Activated CD4-positive, CD25-positive, alpha-beta regulatory T cell treated with anti-CD3 and anti-CD28 coated beads, Interleukin-2, amount 50 U/mL, for 72 hours (primary cell): ENCODE results near the gene TMTC2.
"Not testable (repeated sequence)": the region's sequence is repeated elsewhere in the genome, so short reads cannot be mapped to it uniquely, and the experiment has no call there.

Experiments used
- DNase-seq: peaks from one replicate; pipeline ENCODE4 v3.0.0; 2021

Gene TMTC2

GRCh38 chr12:83089575-83089974 is 402.9 kb downstream of the TMTC2 start:
- no peak for DNase-seq

- no peak for DNase-seq
Observed at GRCh38 chr12:83092129-83092528, 405.4 kb downstream of the TMTC2 start.

GRCh38 chr12:83092606-83093005 is 405.9 kb downstream of the TMTC2 start:
- no peak for DNase-seq

- no peak for DNase-seq
Observed at GRCh38 chr12:83093426-83093825, 406.7 kb downstream of the TMTC2 start.

- no peak for DNase-seq
Observed at GRCh38 chr12:83097643-83098342, 411.1 kb downstream of the TMTC2 start.

GRCh38 chr12:83099436-83099835 is 412.7 kb downstream of the TMTC2 start:
- no peak for DNase-seq

GRCh38 chr12:83102499-83102898 is 415.8 kb downstream of the TMTC2 start:
- no peak for DNase-seq

- DNase-seq, result no peak
Observed at GRCh38 chr12:83106873-83107272, 420.2 kb downstream of the TMTC2 start.

GRCh38 chr12:83110424-83110823 is 423.7 kb downstream of the TMTC2 start:
- DNase-seq, result no peak

GRCh38 chr12:83113945-83114344 is 427.2 kb downstream of the TMTC2 start:
- DNase-seq, result no peak

GRCh38 chr12:83114966-83115365 is 428.3 kb downstream of the TMTC2 start:
- DNase-seq, result no peak

- DNase-seq, result not testable (repeated sequence)
Observed at GRCh38 chr12:83117926-83118325, 431.2 kb downstream of the TMTC2 start.

GRCh38 chr12:83121897-83122622 is 435.4 kb downstream of the TMTC2 start:
- DNase-seq, result no peak

GRCh38 chr12:83122623-83122934 is 435.9 kb downstream of the TMTC2 start:
- no peak for DNase-seq

GRCh38 chr12:83123039-83123438 is 436.3 kb downstream of the TMTC2 start:
- no peak for DNase-seq

- no peak for DNase-seq
Observed at GRCh38 chr12:83128540-83128939, 441.8 kb downstream of the TMTC2 start.

GRCh38 chr12:83130178-83130577 is 443.5 kb downstream of the TMTC2 start:
- no peak for DNase-seq

- no peak for DNase-seq
Observed at GRCh38 chr12:83132360-83132759, 445.7 kb downstream of the TMTC2 start.

GRCh38 chr12:83136411-83136810 is 449.7 kb downstream of the TMTC2 start:
- DNase-seq, result no peak

- no peak for DNase-seq
Observed at GRCh38 chr12:83140135-83140534, 453.4 kb downstream of the TMTC2 start.

- DNase-seq, result no peak
Observed at GRCh38 chr12:83141460-83141994, 454.8 kb downstream of the TMTC2 start.

GRCh38 chr12:83142914-83143313 is 456.2 kb downstream of the TMTC2 start:
- DNase-seq, result no peak

GRCh38 chr12:83143950-83144349 is 457.2 kb downstream of the TMTC2 start:
- DNase-seq, result no peak

GRCh38 chr12:83145325-83145840 is 458.7 kb downstream of the TMTC2 start:
- DNase-seq, result no peak
